Heart left ventricle (tissue), 13 donors: ENCODE data around the gene SYNGAP1.
A peak's percentile ranks its signal among the peaks of the same experiment; 100 is the strongest.

Experiments
- CTCF ChIP-seq, 12 donors: fragments of 200-600 bp; sonication (generic) in 4 of 12; IDR thresholded peaks; one replicate each; pipeline versions ENCODE4 v1.5.0 to v1.8.0; 2018 to 2022; ENCODE audit warnings: antibody characterized with exemption in 12 of 12, mild to moderate bottlenecking in 5 of 12
- POLR2A ChIP-seq, 2 donors: fragments of 450-650 bp; IDR thresholded peaks; one replicate each; pipeline ENCODE4 v1.6.1; 2017; ENCODE audit warnings: antibody characterized with exemption in 2 of 2, mild to moderate bottlenecking in 2 of 2, moderate library complexity in 2 of 2
- donor health status: ischemic (EF 13 %, LVEDD 7.1; RV severe dilation, severe dysfunction).
- donor health status: DM: no; HTN: yes; CAD: no.
- donor health status: DM: no; HTN: no; CAD: no.
- donor health status: ischemic (EF 25% LVEDD 6.9; RV normal size, moderate dysfunction).
- donor health status: ischemic (EF 25% LVEDD 5.7; RV mildly dilated, moderate dysfunction).
- donor health status: ischemic (EF 35%, LVEDD 5.7; RV mildly dilated, moderate dysfunction).
- donor health status: nonischemic (EF 11% LVEDD 7.7; RV severe dilation, severe dysfunction).
- donor health status: DM: yes; HTN: yes; CAD: no.
- donor health status: PGD.
- donor health status: ischemic (EF 29% LVEDD 5.4; RV normal size, mild dysfunction).
- donor health status: nonischemic (EF 23%, LVEDD 6.1; RV moderate dilation, normal function).

- TF ChIP-seq CTCF (IDR thresholded peaks at IDR 0.05), result peak in 4 of 12 donors; percentile 20 to 30 (median 24)
- TF ChIP-seq POLR2A (IDR thresholded peaks at IDR 0.05), result no peak
Observed at GRCh38 chr6:33414592-33415271, 5.1 kb upstream of the SYNGAP1 start.
